GM10248 (cell line): ENCODE measurements around the gene SLC25A25.

ENCODE experiments used
- CTCF ChIA-PET: fragments of 300-600 bp; sonication (Branson Sonifier 250); formaldehyde crosslinking; extraction: SDS; loops from one replicate; lab custom pipeline; 2021; ENCODE audit warnings: antibody characterized with exemption; lab: Yijun Ruan, JAX
- POLR2A ChIA-PET: fragments of 350-650 bp; sonication (Branson Sonifier 250); formaldehyde crosslinking; extraction: SDS; loops from one replicate; lab custom pipeline; 2020; ENCODE audit warnings: antibody characterized with exemption; lab: Yijun Ruan, JAX
- DNase-seq: peaks from one replicate; pipeline ENCODE4 v3.0.0; 2012; ENCODE audit errors: extremely low spot score
- TF ChIP-seq, protein P1 (sequence below): IDR thresholded peaks from 2 replicates; pipeline ENCODE4 v1.5.1; 2012; ENCODE audit warnings: mild to moderate bottlenecking, low read depth; ENCODE audit errors: extremely low read depth, missing control alignments, control extremely low read depth

SLC25A25 gene

DNA sequence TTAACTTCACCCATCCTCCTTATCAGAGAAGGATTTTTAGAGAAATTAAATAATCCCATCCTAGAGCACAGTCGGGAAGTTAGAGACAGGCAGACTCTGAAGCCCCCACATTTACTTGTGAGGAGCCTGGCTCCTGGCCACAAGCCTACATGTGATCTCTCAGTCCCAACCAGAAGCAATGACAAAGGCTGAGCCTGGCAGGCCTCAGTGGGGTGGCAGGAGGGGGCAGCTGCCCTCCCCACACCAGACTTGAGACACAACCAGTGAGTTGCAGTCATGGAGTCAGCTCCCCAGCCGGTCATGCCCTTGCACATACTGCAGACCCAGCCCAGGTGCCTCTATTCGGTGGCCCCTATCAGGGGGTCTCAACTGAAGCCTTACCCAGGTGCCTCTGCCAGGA lies 11.9 kb upstream of the SLC25A25 start:
- DNase-seq, result no peak
- TF ChIP-seq, protein P1, sequence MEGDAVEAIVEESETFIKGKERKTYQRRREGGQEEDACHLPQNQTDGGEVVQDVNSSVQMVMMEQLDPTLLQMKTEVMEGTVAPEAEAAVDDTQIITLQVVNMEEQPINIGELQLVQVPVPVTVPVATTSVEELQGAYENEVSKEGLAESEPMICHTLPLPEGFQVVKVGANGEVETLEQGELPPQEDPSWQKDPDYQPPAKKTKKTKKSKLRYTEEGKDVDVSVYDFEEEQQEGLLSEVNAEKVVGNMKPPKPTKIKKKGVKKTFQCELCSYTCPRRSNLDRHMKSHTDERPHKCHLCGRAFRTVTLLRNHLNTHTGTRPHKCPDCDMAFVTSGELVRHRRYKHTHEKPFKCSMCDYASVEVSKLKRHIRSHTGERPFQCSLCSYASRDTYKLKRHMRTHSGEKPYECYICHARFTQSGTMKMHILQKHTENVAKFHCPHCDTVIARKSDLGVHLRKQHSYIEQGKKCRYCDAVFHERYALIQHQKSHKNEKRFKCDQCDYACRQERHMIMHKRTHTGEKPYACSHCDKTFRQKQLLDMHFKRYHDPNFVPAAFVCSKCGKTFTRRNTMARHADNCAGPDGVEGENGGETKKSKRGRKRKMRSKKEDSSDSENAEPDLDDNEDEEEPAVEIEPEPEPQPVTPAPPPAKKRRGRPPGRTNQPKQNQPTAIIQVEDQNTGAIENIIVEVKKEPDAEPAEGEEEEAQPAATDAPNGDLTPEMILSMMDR, result no peak
- CTCF ChIA-PET, result interaction anchor here (0.9 to 2.0 kb wide), 6 partner anchors 9 to 113 kb away, joined by 3 to 6 read pairs (median 5); no protein-coding TSS in a partner anchor
- POLR2A ChIA-PET, result no interaction called here

DNA sequence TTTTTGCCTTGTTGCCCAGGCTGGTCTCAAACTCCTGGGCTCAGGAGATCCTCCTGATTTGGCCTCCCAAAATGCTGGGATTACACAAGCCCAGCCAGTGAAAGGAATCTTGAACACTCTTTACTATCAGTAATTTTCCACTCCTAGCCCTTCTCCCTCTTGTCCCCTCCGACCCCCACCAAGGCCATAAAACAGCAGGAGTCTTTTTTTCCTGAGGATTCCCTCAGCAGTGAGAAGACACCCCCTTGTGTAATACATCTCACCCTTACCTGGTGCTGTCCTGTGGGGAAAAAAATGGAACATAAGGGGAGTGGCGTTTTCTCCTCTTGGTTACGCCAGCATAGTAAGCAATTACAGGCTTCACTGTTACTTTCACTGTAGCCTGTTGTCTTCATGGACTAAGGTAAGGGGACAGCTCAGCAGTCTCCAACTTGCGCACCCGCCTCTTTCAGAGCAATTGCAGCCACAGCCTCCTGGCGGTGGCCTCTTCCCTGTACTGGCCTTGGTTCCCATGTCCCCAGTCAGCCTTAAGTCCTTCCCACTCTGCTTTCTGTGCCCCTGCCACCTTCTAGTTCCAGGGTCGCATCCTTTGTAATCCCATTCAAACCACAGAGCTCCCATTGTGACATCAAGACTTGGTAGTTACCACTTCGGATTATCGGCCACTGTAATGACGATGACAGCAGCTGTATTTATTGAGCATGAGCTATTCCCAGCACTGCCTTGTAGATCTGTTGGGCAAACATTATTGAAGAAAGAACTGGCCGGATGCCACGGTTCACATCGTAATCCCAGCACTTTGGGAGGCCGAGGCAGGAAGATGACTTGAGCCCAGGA lies 10.9 kb upstream of the SLC25A25 start:
- no peak for DNase-seq
- ChIA-PET POLR2A (no interaction called here), CTCF (interaction anchor here (0.8 to 1.4 kb wide), 5 partner anchors 10 to 115 kb away, joined by 3 to 6 read pairs (median 3); partner anchors contain the start of gene NAIF1)
- TF ChIP-seq, protein P1, result no peak

DNA sequence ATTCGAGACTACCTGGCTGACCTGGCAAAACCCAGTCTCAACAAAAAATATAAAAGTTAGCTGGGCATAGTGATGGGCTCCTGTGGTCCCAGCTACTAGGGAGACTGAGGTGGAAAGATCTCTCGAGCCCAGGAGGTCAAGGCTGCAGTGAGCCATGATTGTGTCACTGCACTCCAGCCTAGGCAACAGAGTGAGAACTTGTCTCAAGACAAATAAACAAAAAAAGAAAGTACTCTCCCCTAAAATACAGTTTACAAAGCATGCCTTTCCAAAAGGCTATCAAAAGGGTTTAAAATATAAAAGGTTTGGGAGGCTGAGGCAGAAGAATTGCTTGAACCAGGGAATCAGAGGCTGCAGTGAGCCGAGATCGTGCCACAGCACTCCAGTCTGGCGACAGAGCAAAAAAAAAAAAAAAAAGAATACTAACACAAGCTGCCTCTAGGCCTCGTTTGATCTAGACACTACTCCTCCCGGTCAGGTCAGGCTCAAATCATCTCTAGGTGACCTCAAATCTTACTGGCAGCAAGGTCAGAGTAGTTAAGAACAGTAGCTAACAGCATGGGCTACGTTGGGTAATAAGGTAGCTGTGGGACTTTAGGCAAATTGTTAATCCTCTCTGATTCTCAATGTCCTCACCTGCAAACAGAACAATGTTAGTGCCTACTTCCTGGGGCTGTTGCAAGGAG lies 10.2 kb upstream of the SLC25A25 start:
- ChIA-PET POLR2A (no interaction called here), CTCF (interaction anchor here (0.7 to 1.4 kb wide), 7 partner anchors 10 to 116 kb away, joined by 3 to 6 read pairs (median 3); partner anchors contain the start of gene NAIF1)
- DNase-seq, result no peak
- TF ChIP-seq, protein P1, result no peak

DNA sequence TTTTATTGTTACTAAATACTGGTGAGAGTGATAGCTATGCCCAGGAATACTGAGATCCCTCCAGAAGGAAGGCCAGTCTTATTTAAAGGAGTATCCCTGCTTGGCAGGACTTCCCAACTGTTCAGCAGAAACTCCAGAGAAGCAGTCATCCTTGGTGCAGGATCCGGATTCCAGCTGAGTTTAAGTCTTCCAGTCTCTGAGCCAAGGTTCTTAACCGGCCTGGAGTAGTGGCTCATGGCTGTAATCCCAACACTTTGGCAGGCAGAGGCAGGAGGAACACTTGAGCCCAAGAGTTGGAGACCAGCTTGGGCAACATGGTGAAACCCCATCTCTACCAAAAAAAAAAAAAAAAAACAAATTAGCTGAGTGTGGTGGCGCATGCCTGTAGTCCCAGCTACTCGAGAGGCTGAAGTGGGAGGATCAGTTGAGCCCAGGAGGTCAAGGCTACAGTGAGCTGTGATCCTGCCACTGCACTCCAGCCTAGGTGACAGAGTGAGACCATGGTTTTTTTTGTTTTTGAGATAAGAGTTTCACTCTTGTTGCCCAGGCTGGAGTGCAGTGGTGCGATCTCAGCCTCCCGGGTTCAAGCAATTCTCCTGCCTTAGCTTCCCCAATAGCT lies 8.6 kb upstream of the SLC25A25 start:
- CTCF ChIA-PET, result interaction anchor here (1.4 kb wide), 1 partner anchor 116 kb away, joined by 5 read pairs; no protein-coding TSS in a partner anchor
- POLR2A ChIA-PET, result no interaction called here
- TF ChIP-seq, protein P1, result no peak
- DNase-seq, result no peak

DNA sequence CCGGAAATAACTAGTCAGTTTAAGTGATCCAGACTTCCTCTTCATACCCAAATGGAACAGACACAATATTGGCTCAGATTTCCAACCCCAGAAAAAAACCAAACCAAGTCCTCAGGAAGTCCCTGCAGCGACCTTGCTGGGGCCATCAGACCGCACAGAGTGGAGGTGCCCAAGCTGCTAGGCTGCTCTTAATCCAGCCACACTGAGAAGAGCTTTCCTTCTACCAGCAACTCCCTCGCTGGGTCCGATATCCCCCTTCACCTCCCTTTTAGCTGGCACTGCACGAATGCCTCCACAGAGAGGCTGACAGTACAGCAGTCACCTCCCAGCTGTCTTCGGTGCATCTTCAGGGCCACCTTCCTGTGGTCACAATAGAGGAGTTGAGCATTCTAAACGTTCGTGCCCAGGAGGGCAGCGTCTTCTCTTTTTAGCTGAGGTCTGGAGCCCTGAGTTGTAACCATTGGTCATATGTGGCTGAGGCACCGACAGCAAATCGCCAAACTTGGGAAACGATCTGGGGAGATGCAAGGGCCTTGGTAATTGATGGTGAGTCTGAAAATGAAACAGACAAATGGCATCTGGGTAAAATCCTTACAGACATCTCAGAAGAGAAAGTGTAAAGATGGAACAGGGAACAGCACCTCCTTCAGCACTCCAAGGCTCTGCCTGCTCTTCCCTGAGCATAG lies 6.6 kb upstream of the SLC25A25 start:
- CTCF ChIA-PET, result interaction anchor here (0.7 to 1.0 kb wide), 3 partner anchors 12 to 120 kb away, joined by 3 read pairs; no protein-coding TSS in a partner anchor
- no peak for DNase-seq
- TF ChIP-seq, protein P1, result no peak
- POLR2A ChIA-PET, result no interaction called here
